Ammon's horn (tissue), 1 donor: ENCODE measurements around the gene SLC51B.
"Not testable (repeated sequence)": the region's sequence is repeated elsewhere in the genome, so short reads cannot be mapped to it uniquely, and the experiment has no call there.

ENCODE experiments used
- DNase-seq: peaks from one replicate; pipeline ENCODE4 v3.0.0-alpha.2; 2016; ENCODE audit warnings: low spot score

Gene SLC51B

GRCh38 chr15:65084500-65085206 is 39.5 kb downstream of the SLC51B start:
- no peak for DNase-seq

- DNase-seq: no peak
These were observed 40.1 kb downstream of the SLC51B start for GRCh38 chr15:65085207-65085753.

DNA sequence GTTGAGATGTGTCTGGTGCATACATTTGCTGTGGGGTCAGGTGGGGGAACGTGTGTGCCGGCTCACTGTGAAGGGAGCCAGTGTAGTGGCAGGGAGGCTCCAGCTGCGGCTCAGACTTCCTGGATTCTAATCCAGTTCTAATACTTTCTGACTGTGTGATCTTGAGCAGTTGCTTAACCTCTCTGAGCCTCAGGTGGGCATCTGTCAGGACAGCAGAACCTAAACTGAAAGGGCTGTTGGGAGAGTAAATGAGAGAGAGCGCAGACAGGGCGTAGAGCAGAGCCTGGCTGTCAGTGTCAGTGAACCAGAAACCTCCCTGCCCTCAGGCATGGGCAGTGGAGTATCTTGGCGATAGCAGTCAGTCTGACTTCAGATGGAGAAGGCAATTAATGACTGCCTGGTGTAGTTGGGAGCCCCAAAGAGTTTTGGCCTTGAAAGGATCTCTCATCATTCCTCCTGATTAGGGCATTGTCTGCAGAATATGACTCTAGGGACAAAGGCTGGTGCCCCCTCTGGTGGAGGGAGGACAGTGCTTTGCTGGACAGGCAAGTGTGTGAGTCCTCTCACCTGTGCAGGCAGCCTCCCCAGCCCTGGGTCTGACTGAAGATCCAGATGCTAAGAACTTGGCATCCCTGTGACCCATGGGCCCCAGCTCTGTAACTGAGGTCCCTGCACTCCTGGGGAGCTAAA is 40.9 kb downstream of the SLC51B start:
- no peak for DNase-seq

DNA sequence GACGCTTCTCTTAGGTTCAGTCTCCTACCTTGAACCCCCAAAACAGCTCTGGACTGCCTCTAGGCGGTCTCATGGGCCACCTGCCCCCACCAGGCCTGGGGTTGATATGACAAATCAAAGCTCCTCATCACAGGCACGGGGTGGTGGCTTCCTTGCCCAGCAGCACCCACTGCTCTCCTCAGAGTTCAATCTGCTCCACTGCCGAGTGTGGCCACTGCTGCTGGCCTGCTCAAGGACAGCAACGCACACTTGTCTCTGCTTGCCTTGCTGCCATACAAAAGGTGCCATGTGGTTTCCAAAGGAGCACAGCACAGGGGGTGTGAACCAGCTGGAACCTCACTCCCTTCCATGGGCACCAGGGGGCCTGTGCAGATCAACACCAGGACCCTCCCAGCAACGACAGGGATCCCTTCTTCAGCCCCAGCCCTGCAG is 41.5 kb downstream of the SLC51B start:
- no peak for DNase-seq

DNA sequence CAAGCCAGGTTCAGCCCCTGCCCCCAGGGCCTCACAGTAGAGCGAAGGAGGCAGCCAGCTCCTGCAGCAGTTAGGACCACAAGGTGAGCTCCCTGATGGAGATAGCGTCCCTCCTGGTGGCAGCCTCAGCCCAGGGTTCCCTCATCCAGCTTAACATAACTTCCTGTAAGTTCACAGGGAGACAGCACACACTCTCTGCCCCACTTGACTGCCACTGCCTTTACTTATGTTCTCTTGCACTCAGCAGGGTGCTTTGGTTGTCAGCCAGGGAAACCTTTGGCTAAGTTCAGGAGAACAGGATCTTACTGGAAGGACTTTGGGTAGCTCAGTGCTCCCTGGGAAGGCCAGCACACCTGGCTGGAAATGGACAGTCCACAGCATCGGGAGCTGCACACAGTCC is 42.2 kb downstream of the SLC51B start:
- no peak for DNase-seq

DNA sequence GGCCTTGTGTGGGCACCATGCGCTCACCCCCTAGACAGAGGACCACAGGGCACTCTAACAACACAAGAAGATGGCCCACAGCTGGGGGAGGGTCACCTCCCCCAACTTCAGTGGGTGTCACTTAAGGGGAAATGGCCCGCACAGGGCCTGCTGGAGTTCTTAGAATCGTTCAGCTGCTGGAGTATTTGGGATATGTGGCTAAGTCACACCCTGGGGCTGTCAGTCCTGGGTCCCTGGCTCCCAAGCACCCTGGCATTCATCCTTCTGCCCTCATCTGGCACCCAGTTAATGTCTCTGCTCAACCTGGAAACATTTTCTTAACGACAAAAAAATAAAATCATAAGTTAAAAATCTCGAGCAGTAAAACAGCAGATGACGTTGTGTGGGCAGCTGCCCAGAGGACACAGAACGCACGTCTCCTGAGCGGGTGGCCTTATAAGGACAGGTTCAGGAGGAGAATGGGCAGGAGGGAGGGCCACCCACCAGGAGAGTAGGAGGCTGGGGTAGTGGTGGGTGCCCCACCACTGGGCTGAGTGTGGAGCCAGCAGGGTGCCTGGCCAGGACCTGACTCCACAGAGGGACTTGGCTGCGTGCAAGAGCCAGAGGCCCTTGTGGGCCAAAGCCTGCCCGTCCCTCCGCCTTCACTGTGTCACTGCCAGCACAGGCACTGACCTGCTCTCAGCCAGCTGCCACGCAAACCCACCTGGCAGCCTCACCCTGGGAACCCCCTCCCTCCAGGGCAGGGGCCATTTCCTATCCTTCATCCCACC is 42.9 kb downstream of the SLC51B start:
- no peak for DNase-seq

DNA sequence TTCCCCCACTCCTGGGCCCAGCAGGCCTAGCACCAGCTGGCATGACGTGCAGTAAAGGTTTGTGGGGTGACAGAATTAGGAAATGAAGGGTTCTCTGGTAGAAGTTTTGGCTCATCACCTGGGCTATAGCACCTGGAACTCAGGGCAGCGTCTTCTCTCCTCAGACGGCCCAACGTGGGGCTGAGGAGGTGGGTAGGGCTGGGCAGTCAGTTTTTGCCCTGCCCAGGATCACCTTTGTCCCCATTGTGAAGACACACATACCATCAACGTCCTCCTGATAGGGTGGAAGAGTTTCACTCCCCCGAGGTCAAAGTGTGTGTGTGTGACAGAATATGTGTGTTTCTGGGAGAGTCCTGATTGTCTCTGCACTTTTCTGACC is 43.4 kb downstream of the SLC51B start:
- DNase-seq: no peak

- no peak for DNase-seq
These were observed 44.1 kb downstream of the SLC51B start for GRCh38 chr15:65089206-65089824.

GRCh38 chr15:65091946-65092770 is 47.0 kb downstream of the SLC51B start:
- no peak for DNase-seq

GRCh38 chr15:65092911-65093792 is 48.0 kb downstream of the SLC51B start:
- DNase-seq: no peak

DNA sequence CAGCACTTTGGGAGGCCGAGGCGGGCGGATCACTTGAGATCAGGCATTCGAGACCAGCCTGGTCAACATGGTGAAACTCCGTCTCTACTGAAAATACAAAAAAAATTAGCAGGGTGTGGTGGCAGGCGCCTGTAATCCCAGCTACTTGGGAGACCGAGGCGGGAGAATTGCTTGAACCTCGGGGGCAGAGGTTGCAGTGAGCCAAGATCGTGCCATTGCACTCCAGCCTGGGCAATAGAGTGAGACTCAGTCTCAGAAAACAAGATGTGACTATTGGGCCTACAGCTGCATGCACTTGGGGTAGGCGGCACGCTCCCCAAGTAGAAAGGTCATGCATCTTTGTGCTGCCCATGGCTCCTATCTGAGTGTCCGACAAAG is 48.6 kb downstream of the SLC51B start:
- not testable (repeated sequence) for DNase-seq

DNA sequence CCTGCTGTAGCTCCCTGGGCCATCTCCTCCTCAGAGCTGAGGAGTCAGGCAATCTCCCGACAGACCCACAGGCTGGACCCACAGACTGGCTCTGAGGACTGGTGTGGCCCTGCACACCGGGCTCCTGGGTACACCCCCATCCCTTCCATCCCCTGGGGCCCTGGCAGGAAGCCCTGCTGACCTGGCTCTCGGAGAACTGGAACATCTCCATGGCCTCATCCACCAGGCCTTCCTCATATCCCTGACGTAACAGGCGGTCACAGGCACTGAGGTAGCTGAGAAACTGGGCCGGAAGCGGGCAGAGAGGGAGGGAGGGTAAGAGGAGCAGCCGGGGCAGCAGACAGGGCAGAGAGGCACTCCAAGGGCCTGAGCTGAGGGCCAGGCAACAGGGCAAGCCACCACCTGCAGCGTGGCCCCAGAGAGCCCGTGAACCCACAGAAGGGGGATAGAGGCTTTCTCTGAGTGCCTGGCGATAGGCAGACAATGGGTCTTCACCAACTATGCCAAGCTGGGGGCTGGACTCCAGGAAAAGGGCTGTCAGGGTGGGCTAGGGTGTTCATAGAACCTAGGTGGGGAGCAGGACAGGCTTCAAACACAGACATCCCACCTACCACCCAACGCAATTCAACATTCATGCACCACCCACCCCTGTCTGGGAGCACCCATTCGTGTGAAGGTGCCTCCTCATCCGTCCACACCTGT is 49.3 kb downstream of the SLC51B start:
- no peak for DNase-seq

DNA sequence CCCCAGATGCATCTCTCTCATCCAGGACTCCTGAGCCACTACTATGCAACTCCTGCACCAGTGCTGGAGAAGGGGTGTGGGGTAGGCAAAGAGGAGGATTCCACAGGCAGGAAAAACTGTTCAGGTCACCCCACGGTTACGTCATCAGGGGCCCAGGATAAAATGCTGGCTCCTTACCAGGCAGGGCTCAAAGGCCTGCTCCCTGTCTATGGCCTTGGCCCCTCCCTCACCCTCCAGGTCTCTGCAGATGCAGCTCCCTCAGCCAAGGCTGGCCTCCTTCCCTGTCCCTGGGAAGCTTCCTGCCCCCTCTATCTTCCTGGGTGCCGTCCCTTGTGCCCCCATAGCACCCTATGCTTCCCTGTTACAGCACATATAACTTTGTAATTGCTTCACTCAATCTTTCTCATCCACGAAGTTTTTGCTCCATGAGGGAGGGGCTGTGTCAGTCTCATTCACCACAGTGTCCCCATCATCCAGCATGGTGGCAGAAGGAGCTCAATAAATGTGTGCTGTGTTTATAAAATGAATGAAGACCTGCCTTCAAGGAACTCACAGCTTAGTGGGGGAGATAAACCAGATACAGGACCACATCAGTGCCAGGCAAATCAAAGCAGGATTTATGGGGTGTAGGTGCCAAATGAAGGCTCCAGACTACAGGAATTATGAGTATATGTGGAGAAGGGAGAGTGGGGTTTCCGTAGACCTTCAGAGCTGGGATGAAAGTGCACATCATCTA is 50.0 kb downstream of the SLC51B start:
- DNase-seq: no peak

- no peak for DNase-seq
These were observed 50.5 kb downstream of the SLC51B start for GRCh38 chr15:65095747-65096104.

GRCh38 chr15:65096481-65097385 is 51.5 kb downstream of the SLC51B start:
- DNase-seq: no peak

DNA sequence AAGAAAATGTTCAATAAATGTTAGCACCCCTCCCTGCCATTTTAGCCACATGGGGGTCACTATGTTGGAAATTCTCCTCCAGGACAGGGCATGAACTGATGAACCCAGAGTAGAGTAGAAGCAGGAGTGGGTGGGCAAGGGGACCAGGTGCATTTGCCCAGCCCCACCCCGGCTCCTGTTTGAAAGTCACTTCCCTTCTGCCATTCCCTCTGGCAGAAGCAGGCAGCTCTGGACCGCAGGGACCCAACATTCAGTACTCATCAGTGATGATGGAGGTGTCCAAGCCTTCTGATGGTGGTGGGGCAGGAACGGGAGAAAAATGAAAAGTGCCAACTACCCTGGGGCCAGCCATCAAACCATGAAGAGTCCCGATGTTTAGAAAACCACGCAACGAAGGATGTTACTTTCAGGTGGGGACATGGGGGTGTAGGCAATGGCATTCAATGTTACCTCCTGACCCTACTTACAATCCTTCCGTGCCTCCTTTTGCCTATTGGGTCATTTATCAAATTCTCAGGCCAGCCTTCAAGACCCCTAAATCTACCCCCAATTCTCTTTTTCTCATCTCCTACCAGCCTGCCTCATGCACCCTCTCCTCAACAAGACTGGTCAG is 52.6 kb downstream of the SLC51B start:
- DNase-seq: no peak

GRCh38 chr15:65099336-65099735 is 54.1 kb downstream of the SLC51B start:
- no peak for DNase-seq

- DNase-seq: not testable (repeated sequence)
These were observed 54.6 kb downstream of the SLC51B start for GRCh38 chr15:65099801-65100200.
